Nephron progenitor cell (in vitro differentiated cells): ENCODE data around the gene BSPRY.
"Not testable (repeated sequence)": the region's sequence is repeated elsewhere in the genome, so short reads cannot be mapped to it uniquely, and the experiment has no call there.

Experiments
- DNase-seq: peaks from one replicate; pipeline ENCODE4 v3.0.0; 2021
- H3K27ac Mint-ChIP-seq: 2 replicates; pipeline ENCODE4 v1.8.0; 2021; ENCODE audit warnings: mild to moderate bottlenecking, moderate library complexity, mixed read lengths
- H3K27me3 Mint-ChIP-seq: 2 replicates; pipeline ENCODE4 v1.8.0; 2021; ENCODE audit warnings: mild to moderate bottlenecking, low read depth, mixed read lengths; ENCODE audit not compliant: poor library complexity
- H3K36me3 Mint-ChIP-seq: 2 replicates; pipeline ENCODE4 v1.8.0; 2021; ENCODE audit warnings: low read depth, mixed read lengths
- H3K4me1 Mint-ChIP-seq: 2 replicates; pipeline ENCODE4 v1.8.0; 2021; ENCODE audit warnings: mixed read lengths
- H3K4me3 Mint-ChIP-seq: 2 replicates; pipeline ENCODE4 v1.8.0; 2021; ENCODE audit warnings: mild to moderate bottlenecking, moderate library complexity, mixed read lengths
- H3K9me3 Mint-ChIP-seq: 2 replicates; pipeline ENCODE4 v1.8.0; 2021; ENCODE audit warnings: mild to moderate bottlenecking, moderate library complexity, mixed read lengths
- CTCF ChIP-seq: fragments of 200-600 bp; sonication (generic); IDR thresholded peaks from 2 replicates; pipeline ENCODE4 v1.5.0; 2021; ENCODE audit warnings: antibody characterized with exemption

BSPRY gene

GRCh38 chr9:113360242-113360842 is 11.0 kb downstream of the BSPRY start:
- Mint-ChIP-seq H3K27ac (no peak overlapping the region), H3K36me3 (no peaks in the 10 kb centered on the region), H3K27me3 (peaks cover 47% of the 10 kb centered on the region), H3K4me3 (no peak overlapping the region), H3K4me1 (peaks cover 18% of the 10 kb centered on the region), H3K9me3 (no peaks in the 10 kb centered on the region)
- TF ChIP-seq CTCF, result no peak
- no peak for DNase-seq

- no peak overlapping the region for H3K4me3 Mint-ChIP-seq
- peaks cover 38% of the 10 kb centered on the region for H3K27me3 Mint-ChIP-seq
- peaks cover 18% of the 10 kb centered on the region for H3K4me1 Mint-ChIP-seq
- H3K27ac Mint-ChIP-seq, result no peak overlapping the region
- no peaks in the 10 kb centered on the region for H3K36me3 Mint-ChIP-seq
- no peak for DNase-seq
- no peak for TF ChIP-seq CTCF
- H3K9me3 Mint-ChIP-seq, result no peaks in the 10 kb centered on the region
These were observed 12.1 kb downstream of the BSPRY start for GRCh38 chr9:113361304-113362018.

GRCh38 chr9:113363336-113363735 is 14.0 kb downstream of the BSPRY start:
- DNase-seq, result no peak
- TF ChIP-seq CTCF, result no peak
- Mint-ChIP-seq H3K4me1 (peaks cover 18% of the 10 kb centered on the region), H3K36me3 (no peaks in the 10 kb centered on the region), H3K9me3 (no peaks in the 10 kb centered on the region), H3K27me3 (peaks cover 32% of the 10 kb centered on the region), H3K4me3 (no peak overlapping the region), H3K27ac (no peak overlapping the region)

- H3K27ac Mint-ChIP-seq, result no peak overlapping the region
- no peaks in the 10 kb centered on the region for H3K9me3 Mint-ChIP-seq
- no peak for DNase-seq
- peaks cover 22% of the 10 kb centered on the region for H3K27me3 Mint-ChIP-seq
- no peak for TF ChIP-seq CTCF
- H3K4me1 Mint-ChIP-seq, result peaks cover 18% of the 10 kb centered on the region
- no peaks in the 10 kb centered on the region for H3K36me3 Mint-ChIP-seq
- H3K4me3 Mint-ChIP-seq, result no peak overlapping the region
These were observed 15.6 kb downstream of the BSPRY start for GRCh38 chr9:113364951-113365350.

- H3K27me3 Mint-ChIP-seq, result peaks cover 15% of the 10 kb centered on the region
- H3K4me1 Mint-ChIP-seq, result peaks cover 18% of the 10 kb centered on the region
- not testable (repeated sequence) for H3K4me3 Mint-ChIP-seq, DNase-seq, H3K36me3 Mint-ChIP-seq, H3K9me3 Mint-ChIP-seq, H3K27ac Mint-ChIP-seq
These were observed 16.3 kb downstream of the BSPRY start for GRCh38 chr9:113365652-113366051.

- peaks cover under 1% of the 10 kb centered on the region for H3K27me3 Mint-ChIP-seq
- no peak for DNase-seq
These were observed 19.1 kb downstream of the BSPRY start for GRCh38 chr9:113368348-113368981.

More at GRCh38 chr9:113368348-113368981, 19.1 kb downstream of the BSPRY start:
- peaks cover 9% of the 10 kb centered on the region for H3K4me1 Mint-ChIP-seq
- H3K9me3 Mint-ChIP-seq, result no peaks in the 10 kb centered on the region
- no peak overlapping the region for H3K27ac Mint-ChIP-seq
- H3K36me3 Mint-ChIP-seq, result no peaks in the 10 kb centered on the region
- H3K4me3 Mint-ChIP-seq, result no peak overlapping the region
- TF ChIP-seq CTCF, result no peak
